UCSD-AML1 (cell line): Measurements from ENCODE around the gene AGXT2.

Experiments
- DNase-seq: peaks from one replicate; lab custom pipeline; 2025; ENCODE audit not compliant: unreplicated experiment; lab: John Stamatoyannopoulos, UW

The AGXT2 gene

GRCh38 chr5:34970552-34970951 lies 77.2 kb downstream of the AGXT2 start:
- DNase-seq = no peak

DNA sequence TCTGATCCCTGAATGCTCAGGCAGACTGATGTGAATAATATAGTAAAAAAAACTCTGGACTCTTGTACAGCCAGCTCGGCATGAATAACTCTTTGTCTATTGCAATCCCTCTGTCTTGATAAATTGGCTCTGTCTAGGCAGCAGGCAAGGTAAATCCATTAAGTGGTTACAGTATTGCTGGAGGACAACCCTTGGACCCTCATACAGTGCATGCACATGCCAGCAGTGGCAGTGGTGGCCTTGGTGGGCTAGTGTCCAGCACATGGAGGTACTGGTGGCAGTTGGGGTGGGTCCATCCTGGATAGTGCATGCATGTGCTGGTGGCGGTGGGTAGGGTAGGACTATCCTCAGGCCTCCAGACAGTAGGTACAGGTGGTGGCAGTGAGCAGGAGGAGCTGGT lies 79.5 kb downstream of the AGXT2 start:
- no peak for DNase-seq

DNA sequence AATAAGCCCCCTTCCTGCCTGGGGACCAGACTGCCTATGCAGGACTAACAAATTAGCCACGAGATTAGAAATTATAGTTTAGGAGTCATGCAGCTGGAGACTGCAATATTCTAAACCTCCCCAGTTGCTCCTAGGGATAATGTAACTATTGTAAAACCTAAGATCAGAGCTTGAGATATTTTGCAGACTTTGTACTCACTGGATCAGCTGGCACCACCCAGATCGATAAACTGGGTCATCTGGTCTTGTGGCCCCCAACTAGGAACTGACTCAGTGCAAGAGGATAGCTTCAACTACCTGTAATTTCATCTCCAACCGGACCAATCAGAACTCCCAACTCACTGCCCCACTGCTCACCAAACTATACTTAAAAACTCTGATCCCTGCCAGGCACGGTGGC lies 80.2 kb downstream of the AGXT2 start:
- no peak for DNase-seq

GRCh38 chr5:34959323-34959722 lies 88.4 kb downstream of the AGXT2 start:
- no peak for DNase-seq

GRCh38 chr5:34957857-34958690 lies 89.7 kb downstream of the AGXT2 start:
- DNase-seq = no peak

GRCh38 chr5:34957321-34957720 lies 90.4 kb downstream of the AGXT2 start:
- DNase-seq = no peak
